ENCODE data around the gene JMJD8.

DNA sequence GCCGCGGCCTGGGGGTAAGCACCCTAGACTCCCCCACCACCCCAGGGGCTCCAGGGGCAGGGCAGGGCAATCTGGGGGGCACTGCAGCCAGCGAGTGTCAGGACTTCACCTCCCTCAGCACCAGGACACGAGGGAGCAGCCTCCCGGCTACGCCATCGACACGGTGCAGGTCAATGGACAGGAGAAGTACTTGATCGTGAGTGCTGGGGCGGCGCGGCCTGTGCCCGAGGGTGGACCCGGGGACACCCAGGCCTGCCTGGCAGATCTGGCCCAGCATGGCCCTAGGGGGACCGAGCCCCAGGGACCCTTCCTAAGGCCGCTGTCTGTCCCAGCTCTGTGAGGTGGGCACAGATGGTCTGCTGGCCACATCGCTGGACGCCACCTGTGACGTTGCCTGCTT, 11.8 kb downstream of the JMJD8 start:
- TF ChIP-seq POLR2AphosphoS5 (IDR thresholded peaks at IDR 0.05; ENCODE audit: low read depth, low read length) (no peak), SIN3A (IDR thresholded peaks at IDR 0.05; ENCODE audit: borderline replicate concordance, insufficient read depth, low read length) (no peak), REST (IDR thresholded peaks at IDR 0.05; ENCODE audit: insufficient read depth in 1 of 2, low read depth in 2 of 2, low read length in 2 of 2) (no peak), TAF1 (IDR thresholded peaks at IDR 0.05; ENCODE audit: borderline replicate concordance, insufficient read depth, low read length) (no peak)

Data from PFSK-1 (cell line).